SHP77 (cell line): Measurements from ENCODE around the gene OR10T2.
"Not testable (repeated sequence)": the region's sequence is repeated elsewhere in the genome, so short reads cannot be mapped to it uniquely, and the experiment has no call there.

Source experiments
- DNase-seq, 2 experiments: peaks; one replicate each; lab custom pipeline; 2025; lab: John Stamatoyannopoulos, UW

Gene OR10T2

DNA sequence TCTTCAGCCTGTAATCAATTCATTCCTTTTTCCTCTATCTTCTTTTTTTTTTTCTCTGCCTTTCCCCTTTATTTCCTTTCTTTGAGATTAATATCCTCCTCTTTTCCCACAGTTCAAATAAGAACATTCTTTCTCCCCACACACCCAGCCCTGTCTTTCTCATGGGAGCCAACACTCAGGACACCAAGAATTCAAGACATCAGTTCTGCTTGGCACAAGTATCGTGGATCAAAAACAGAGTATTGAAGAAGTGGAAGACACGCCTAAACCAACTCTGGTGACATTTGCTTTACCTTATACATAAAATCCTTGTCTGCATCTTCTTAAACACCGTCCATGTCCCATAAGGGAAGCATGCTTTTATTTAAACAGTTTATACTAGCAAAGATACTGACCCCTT, 42.6 kb downstream of the OR10T2 start:
- no peak for DNase-seq

- no peak for DNase-seq
Measured at GRCh38 chr1:158355773-158356285, 43.4 kb downstream of the OR10T2 start.

GRCh38 chr1:158354255-158354654, 45.0 kb downstream of the OR10T2 start:
- no peak for DNase-seq

GRCh38 chr1:158353303-158354075, 45.8 kb downstream of the OR10T2 start, which contains the start of gene CD1E:
Gene CD1E (plus strand): TSS chr1:158353894. CDS start chr1:158353989, 95 bp downstream.
- DNase-seq, result no peak

- DNase-seq, result not testable (repeated sequence)
Measured at GRCh38 chr1:158348946-158349345, 50.3 kb downstream of the OR10T2 start.
